ENCODE results near the gene ABCB4. TPM values are rescaled to one million over a fixed set of nuclear protein-coding genes. Genes with fewer than 3 reads are reported as not detected.
A peak's percentile ranks its signal among the peaks of the same experiment; 100 is the strongest.
"Not testable (repeated sequence)": the region's sequence is repeated elsewhere in the genome, so short reads cannot be mapped to it uniquely, and the experiment has no call there.

The ABCB4 gene
- total RNA-seq, 1 donor from 2014 or later = 0.41 TPM

DNA sequence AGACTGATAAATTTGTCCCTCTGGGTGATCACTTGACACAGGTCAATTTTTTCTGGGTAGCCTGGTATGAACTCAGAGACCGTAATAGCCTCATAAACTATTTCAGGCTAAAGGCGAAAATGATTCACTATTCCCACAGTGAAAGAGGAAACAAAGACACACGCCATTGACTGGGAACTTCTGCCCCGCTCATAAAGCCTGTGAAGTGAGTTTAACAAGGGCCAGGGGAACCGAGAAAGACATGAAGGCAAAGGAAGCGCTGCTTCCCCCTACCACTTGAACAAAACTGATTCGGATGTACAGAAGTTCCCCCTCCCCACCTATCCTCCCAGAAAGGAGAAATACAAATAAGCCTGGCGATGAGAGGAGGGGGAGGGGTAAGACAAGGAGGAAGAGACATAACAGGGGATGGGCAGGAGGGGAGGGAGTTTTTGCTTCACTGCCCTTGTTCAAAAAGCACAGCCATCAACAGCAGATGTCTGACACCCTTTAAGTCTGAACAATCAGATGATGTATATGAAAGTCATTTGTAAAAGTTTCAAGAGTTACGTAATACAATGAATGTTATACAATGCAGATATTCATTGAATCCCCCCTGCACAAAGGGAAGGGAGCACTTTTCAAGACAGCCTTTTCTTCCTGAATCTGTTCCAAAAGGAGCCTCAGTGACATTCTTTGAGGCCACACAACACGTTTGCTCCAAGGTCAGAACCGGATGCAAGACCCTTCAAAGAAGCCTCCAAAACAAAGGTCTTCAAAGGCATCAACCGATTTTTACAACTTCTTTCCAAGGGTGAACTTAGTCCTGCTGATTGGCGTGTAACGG, 734 bp downstream of the ABCB4 start:
- Histone ChIP-seq H3K36me3 (no peaks in the 10 kb centered on the region), H3K4me3 (peak overlapping the region; percentile 46), H3K27ac (no peak overlapping the region), H3K4me1 (no peaks in the 10 kb centered on the region), H3K27me3 (peaks cover 2% of the 10 kb centered on the region), H3K9me3 (no peaks in the 10 kb centered on the region)
- ATAC-seq (peak; percentile 64), DNase-seq (no peak)
- intact Hi-C loops (cut with DNase I) = no loop called here
- TF ChIP-seq CTCF (IDR thresholded peaks at IDR 0.05) = no peak

DNA sequence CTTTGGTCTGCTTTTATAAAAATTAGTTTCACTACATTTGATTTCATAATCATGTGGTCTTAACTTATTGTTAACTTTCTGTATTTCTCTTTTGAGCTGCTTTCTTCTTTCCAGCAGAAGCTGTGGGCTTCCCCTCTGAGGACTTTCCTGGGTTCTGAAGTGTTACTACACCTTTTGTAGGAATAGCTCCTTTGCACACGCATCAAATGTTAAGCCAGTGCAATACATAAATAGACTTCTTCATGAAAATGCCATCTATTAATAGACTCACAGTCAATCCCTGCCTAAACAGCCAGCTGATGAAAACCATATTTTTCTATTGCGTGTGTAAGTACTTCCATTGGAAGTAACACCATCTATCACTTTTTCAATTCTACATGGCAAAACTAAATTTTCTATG, 1.5 kb downstream of the ABCB4 start:
- Histone ChIP-seq H3K27ac (no peak overlapping the region), H3K27me3 (no peaks in the 10 kb centered on the region), H3K4me1 (no peaks in the 10 kb centered on the region), H3K36me3 (no peaks in the 10 kb centered on the region), H3K9me3 (no peaks in the 10 kb centered on the region), H3K4me3 (no peak overlapping the region)
- DNase-seq (no peak), ATAC-seq (no peak)
- TF ChIP-seq CTCF (IDR thresholded peaks at IDR 0.05) = no peak
- intact Hi-C loops (cut with DNase I) = no loop called here

DNA sequence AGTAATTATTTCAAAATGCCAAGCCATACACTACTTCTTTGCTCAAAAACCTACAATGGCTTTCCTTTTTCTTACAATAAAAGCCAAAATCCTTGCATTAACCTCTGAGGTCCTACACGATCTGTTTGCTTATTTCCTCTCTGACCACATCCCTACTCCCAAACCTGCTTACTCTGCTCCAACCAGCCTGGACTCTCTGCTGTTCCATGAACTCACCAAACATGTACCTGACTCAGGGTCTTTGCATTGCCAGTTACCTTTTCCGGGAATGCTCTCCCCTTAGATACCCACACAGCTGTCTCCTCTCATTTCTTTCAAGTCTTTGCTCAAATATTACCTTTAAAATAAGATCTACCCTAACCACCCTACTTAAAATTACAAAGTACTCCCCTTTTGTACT, 2.3 kb downstream of the ABCB4 start:
- Histone ChIP-seq H3K4me3 (no peak overlapping the region), H3K27ac (no peak overlapping the region), H3K4me1 (no peaks in the 10 kb centered on the region), H3K9me3 (no peaks in the 10 kb centered on the region), H3K36me3 (no peaks in the 10 kb centered on the region), H3K27me3 (no peaks in the 10 kb centered on the region)
- DNase-seq (no peak), ATAC-seq (no peak)
- intact Hi-C loops (cut with DNase I) = no loop called here
- TF ChIP-seq CTCF (IDR thresholded peaks at IDR 0.05) = no peak

DNA sequence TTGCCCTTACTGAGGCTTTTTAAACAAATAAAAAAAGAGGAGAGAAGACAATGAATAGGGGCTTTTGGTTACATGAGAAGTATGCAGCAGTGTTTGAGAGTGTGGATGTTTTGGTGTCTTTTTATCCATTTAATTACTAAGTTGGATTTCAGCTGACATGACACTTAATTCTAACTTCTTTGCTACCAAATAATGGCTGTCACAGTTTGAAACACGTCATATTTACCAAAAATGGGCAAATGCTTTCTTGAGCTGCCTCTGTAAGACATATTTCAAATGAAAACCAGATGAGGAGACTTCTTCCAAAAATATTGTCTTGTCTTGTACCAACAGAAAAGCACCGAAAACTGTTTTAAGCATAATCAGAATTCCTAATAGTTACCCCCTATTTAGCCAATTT, 4.0 kb downstream of the ABCB4 start:
- TF ChIP-seq CTCF (IDR thresholded peaks at IDR 0.05) = no peak
- H3K36me3 ChIP-seq = no peaks in the 10 kb centered on the region
- H3K9me3 ChIP-seq = no peaks in the 10 kb centered on the region
- H3K4me1 ChIP-seq = no peaks in the 10 kb centered on the region
- intact Hi-C loops (cut with DNase I) = no loop called here
- no peak overlapping the region for H3K4me3 ChIP-seq
- H3K27me3 ChIP-seq = no peaks in the 10 kb centered on the region
- ATAC-seq (no peak), DNase-seq (no peak)
- no peak overlapping the region for H3K27ac ChIP-seq

GRCh38 chr7:87469204-87469603, 6.3 kb downstream of the ABCB4 start:
- H3K36me3 ChIP-seq = not testable (repeated sequence)

GRCh38 chr7:87465534-87465880, 10.0 kb downstream of the ABCB4 start:
- intact Hi-C loops (cut with DNase I); H3K27me3 ChIP-seq; H3K4me3 ChIP-seq; H3K27ac ChIP-seq; H3K4me1 ChIP-seq; H3K9me3 ChIP-seq; ATAC-seq; DNase-seq; H3K36me3 ChIP-seq: not testable (repeated sequence)

More at GRCh38 chr7:87469204-87469603, 6.3 kb downstream of the ABCB4 start:
- intact Hi-C loops (cut with DNase I); H3K9me3 ChIP-seq; H3K4me1 ChIP-seq; DNase-seq; ATAC-seq; H3K4me3 ChIP-seq; H3K27ac ChIP-seq; H3K27me3 ChIP-seq: not testable (repeated sequence)

DNA sequence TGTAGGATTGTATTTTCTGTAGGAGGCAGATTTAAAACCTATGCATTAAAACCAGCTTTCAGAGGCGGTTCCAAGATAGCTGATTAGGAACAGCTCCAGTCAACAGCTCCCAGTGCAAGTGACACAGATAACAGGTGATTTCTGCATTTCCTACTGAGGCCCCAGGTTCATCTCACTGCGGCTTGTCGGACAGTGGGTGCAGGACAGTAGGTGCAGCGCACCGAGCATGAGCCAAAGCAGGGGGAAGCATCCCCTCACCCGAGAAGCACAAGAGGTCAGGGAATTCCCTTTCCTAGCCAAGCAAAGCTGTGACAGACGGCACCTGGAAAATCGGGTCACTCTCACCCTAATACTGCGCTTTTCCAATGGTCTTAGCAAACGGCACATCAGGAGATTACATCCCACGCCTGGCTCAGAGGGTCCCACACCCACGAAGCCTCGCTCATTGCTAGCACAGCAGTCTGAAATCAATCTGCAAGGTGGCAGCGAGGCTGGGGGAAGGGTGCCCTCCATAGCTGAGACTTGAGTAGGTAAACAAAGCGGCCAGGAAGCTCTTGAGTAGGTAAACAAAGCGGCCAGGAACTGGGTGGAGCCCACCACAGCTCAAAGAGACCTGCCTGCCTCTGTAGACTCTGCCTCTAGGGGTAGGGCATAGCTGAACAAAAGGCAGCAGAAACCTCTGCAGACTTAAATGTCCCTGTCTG, 10.5 kb downstream of the ABCB4 start:
- intact Hi-C loops (cut with DNase I); H3K36me3 ChIP-seq; H3K4me1 ChIP-seq; H3K27me3 ChIP-seq; H3K9me3 ChIP-seq; H3K27ac ChIP-seq; H3K4me3 ChIP-seq: not testable (repeated sequence)
- peak; percentile 65 for DNase-seq
- ATAC-seq = peak; percentile 75

Data from upper lobe of right lung (tissue), 1 donor.